H9 (cell line): ENCODE measurements around the gene HEATR9. TPM values are rescaled to one million over a fixed set of nuclear protein-coding genes. Genes with fewer than 3 reads are reported as not detected.

Experiments
- DNase-seq: peaks from one replicate; pipeline ENCODE4 v3.0.0-alpha.2; 2017
- H2AFZ ChIP-seq: one replicate; pipeline ENCODE4 v1.6.1; 2013; ENCODE audit warnings: mild to moderate bottlenecking, low read length, control low read depth, moderate library complexity
- H2AK5ac ChIP-seq: 2 replicates; pipeline ENCODE4 v1.6.1; 2013; ENCODE audit warnings: low read length, control low read depth, mixed read lengths; ENCODE audit not compliant: insufficient read length
- H2BK120ac ChIP-seq: one replicate; pipeline ENCODE4 v1.6.1; 2013; ENCODE audit warnings: low read depth, mild to moderate bottlenecking, low read length, control low read depth, inconsistent platforms; ENCODE audit not compliant: poor library complexity, severe bottlenecking
- H2BK12ac ChIP-seq: 2 replicates; pipeline ENCODE4 v1.6.1; 2013; ENCODE audit warnings: low read length, control low read depth, mixed read lengths, low read depth; ENCODE audit not compliant: insufficient read length
- H2BK15ac ChIP-seq: 2 replicates; pipeline ENCODE4 v1.6.1; 2013; ENCODE audit warnings: low read depth, low read length, control low read depth
- H2BK20ac ChIP-seq: one replicate; pipeline ENCODE4 v1.6.1; 2013; ENCODE audit warnings: low read depth, mild to moderate bottlenecking, low read length, control low read depth, inconsistent platforms; ENCODE audit not compliant: poor library complexity, severe bottlenecking
- H2BK5ac ChIP-seq: 2 replicates; pipeline ENCODE4 v1.6.1; 2013; ENCODE audit warnings: low read length, control low read depth, mixed read lengths; ENCODE audit not compliant: insufficient read length
- H3K14ac ChIP-seq: 2 replicates; pipeline ENCODE4 v1.6.1; 2013; ENCODE audit warnings: low read length, control low read depth; ENCODE audit not compliant: insufficient read depth
- H3K18ac ChIP-seq: 2 replicates; pipeline ENCODE4 v1.6.1; 2013; ENCODE audit warnings: low read depth, mild to moderate bottlenecking, mixed read lengths, low read length, control low read depth; ENCODE audit not compliant: insufficient read length
- H3K23ac ChIP-seq: 2 replicates; pipeline ENCODE4 v1.6.1; 2013; ENCODE audit warnings: low read length, control low read depth, mixed read lengths, low read depth; ENCODE audit not compliant: insufficient read length
- H3K23me2 ChIP-seq: 2 replicates; pipeline ENCODE4 v1.6.1; 2013; ENCODE audit warnings: low read depth, mild to moderate bottlenecking, mixed read lengths, low read length, control low read depth; ENCODE audit not compliant: insufficient read length, poor library complexity, severe bottlenecking
- H3K27ac ChIP-seq: 2 replicates; pipeline ENCODE4 v1.5.1; 2013; ENCODE audit warnings: low read length, control low read depth, mixed read lengths, low read depth; ENCODE audit not compliant: insufficient read length
- H3K27me3 ChIP-seq: 2 replicates; pipeline ENCODE4 v1.6.1; 2013; ENCODE audit warnings: low read length, control low read depth, inconsistent platforms; ENCODE audit not compliant: insufficient read depth
- H3K4ac ChIP-seq: 2 replicates; pipeline ENCODE4 v1.6.1; 2013; ENCODE audit warnings: low read depth, mild to moderate bottlenecking, control low read depth, inconsistent platforms, low read length, moderate library complexity
- H3K4me1 ChIP-seq: 2 replicates; pipeline ENCODE4 v1.6.1; 2013; ENCODE audit warnings: low read length, control low read depth, inconsistent platforms; ENCODE audit not compliant: insufficient read depth
- H3K4me2 ChIP-seq: 2 replicates; pipeline ENCODE4 v1.6.1; 2013; ENCODE audit warnings: low read length, control low read depth, mixed read lengths; ENCODE audit not compliant: insufficient read length, insufficient read depth
- H3K56ac ChIP-seq: 2 replicates; pipeline ENCODE4 v1.6.1; 2013; ENCODE audit warnings: low read depth, mild to moderate bottlenecking, mixed read lengths, low read length, control low read depth; ENCODE audit not compliant: insufficient read length
- H3K79me1 ChIP-seq: 2 replicates; pipeline ENCODE4 v1.6.1; 2013; ENCODE audit warnings: low read depth, mild to moderate bottlenecking, moderate library complexity, low read length, control low read depth, inconsistent platforms; ENCODE audit not compliant: insufficient read depth, poor library complexity, severe bottlenecking
- H3K79me2 ChIP-seq: 2 replicates; pipeline ENCODE4 v1.6.1; 2013; ENCODE audit warnings: low read length, control low read depth, inconsistent platforms; ENCODE audit not compliant: insufficient read depth
- H3K9ac ChIP-seq: 2 replicates; pipeline ENCODE4 v1.6.1; 2013; ENCODE audit warnings: low read length, control low read depth, mixed read lengths; ENCODE audit not compliant: insufficient read length; ENCODE audit errors: extremely low read depth
- H3K9me3 ChIP-seq: one replicate; pipeline ENCODE4 v1.6.1; 2013; ENCODE audit warnings: low read depth, low read length, inconsistent platforms; ENCODE audit not compliant: control insufficient read depth
- H3T11ph ChIP-seq: one replicate; pipeline ENCODE4 v1.6.1; 2013; ENCODE audit warnings: mild to moderate bottlenecking, low read length, control low read depth, inconsistent platforms
- H4K20me1 ChIP-seq: one replicate; pipeline ENCODE4 v1.6.1; 2013; ENCODE audit not compliant: control insufficient read depth, insufficient read length, insufficient read depth
- H4K5ac ChIP-seq: 2 replicates; pipeline ENCODE4 v1.6.1; 2013; ENCODE audit warnings: low read depth, mild to moderate bottlenecking, mixed read lengths, low read length, control low read depth; ENCODE audit not compliant: insufficient read length
- H4K8ac ChIP-seq: replicated peaks from 2 replicates; pipeline ENCODE4 v1.6.1; 2013; ENCODE audit warnings: low read length, control low read depth, mixed read lengths, low read depth; ENCODE audit not compliant: insufficient read length
- H4K91ac ChIP-seq: 2 replicates; pipeline ENCODE4 v1.6.1; 2013; ENCODE audit warnings: low read depth, mild to moderate bottlenecking, moderate library complexity, mixed read lengths, low read length, control low read depth; ENCODE audit not compliant: insufficient read length
- H3K27ac Mint-ChIP-seq, 3 experiments: 2 replicates in 2 of 3; 3 replicates in 1 of 3; pipeline ENCODE4 v1.8.0; 2020 to 2021; ENCODE audit warnings: mixed read lengths in 3 of 3, mild to moderate bottlenecking in 1 of 3, moderate library complexity in 1 of 3
- H3K27me3 Mint-ChIP-seq: 2 replicates; pipeline ENCODE4 v1.8.0; 2021; ENCODE audit warnings: low read depth, mild to moderate bottlenecking, moderate library complexity, mixed read lengths
- H3K36me3 Mint-ChIP-seq, 3 experiments: 2 replicates in 2 of 3; 3 replicates in 1 of 3; pipeline ENCODE4 v1.8.0; 2020 to 2021; ENCODE audit warnings: low read depth in 3 of 3, mixed read lengths in 3 of 3; ENCODE audit not compliant: insufficient read depth in 1 of 3
- H3K4me1 Mint-ChIP-seq, 2 experiments: 2 replicates each; pipeline ENCODE4 v1.8.0; 2020; ENCODE audit warnings: mixed read lengths in 2 of 2
- H3K4me3 Mint-ChIP-seq, 2 experiments: 2 replicates in 1 of 2; 3 replicates in 1 of 2; pipeline ENCODE4 v1.8.0; 2020 to 2021; ENCODE audit warnings: mild to moderate bottlenecking in 2 of 2, mixed read lengths in 2 of 2, moderate library complexity in 1 of 2
- H3K9me3 Mint-ChIP-seq, 2 experiments: 2 replicates in 1 of 2; 3 replicates in 1 of 2; pipeline ENCODE4 v1.8.0; 2020; ENCODE audit warnings: mild to moderate bottlenecking in 2 of 2, mixed read lengths in 2 of 2, moderate library complexity in 1 of 2
- CTCF ChIP-seq: fragments of 200-600 bp; sonication (generic); conservative IDR thresholded peaks from 3 replicates; pipeline ENCODE4 v1.8.0; 2021; ENCODE audit warnings: antibody characterized with exemption, mild to moderate bottlenecking
- WGBS: extraction: QIAGEN DNeasy Blood & Tissue Kit; methylation state at CpG from one replicate; pipeline ENCODE4 v1.1.7; 2013; ENCODE audit warnings: missing lambda C conversion rate, low lambda C conversion rate, mixed read lengths; ENCODE audit not compliant: insufficient read length; ENCODE audit errors: extremely low coverage; 5-methylcytosine and 5-hydroxymethylcytosine counted together
- total RNA-seq: library from RNA; stranded (reverse); gene quantifications from 2 replicates; pipeline ENCODE4 v1.2.1, GENCODE V29; 2021

The HEATR9 gene
- total RNA-seq, 1 experiment from 2014 or later = not detected

DNA sequence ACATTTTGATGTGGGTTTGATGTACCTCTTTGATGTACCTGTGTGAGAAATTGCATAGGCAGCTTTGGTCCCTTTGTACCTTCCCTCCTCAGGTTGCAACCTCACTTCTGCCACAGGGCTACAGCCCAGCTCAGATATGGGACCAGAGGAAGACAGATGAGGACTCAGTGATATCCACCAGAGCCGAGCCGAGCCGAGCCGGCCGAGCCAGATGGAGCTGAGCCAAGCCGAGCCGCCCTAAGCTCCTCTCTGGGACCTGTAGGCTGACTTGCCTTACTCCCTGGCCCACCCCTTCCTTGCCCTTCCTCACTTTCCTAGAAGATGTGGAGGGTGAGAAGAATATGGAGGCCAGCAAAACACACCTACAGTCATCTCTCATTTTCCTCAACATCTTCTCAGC is 3.8 kb downstream of the HEATR9 start:
- no peak overlapping the region for H4K91ac ChIP-seq
- no peak overlapping the region for H3T11ph ChIP-seq
- H3K27me3 ChIP-seq = no peaks in the 10 kb centered on the region
- H2BK15ac ChIP-seq = no peak overlapping the region
- H3K9ac ChIP-seq = no peak overlapping the region
- H3K18ac ChIP-seq = no peak overlapping the region
- H2BK120ac ChIP-seq = no peak overlapping the region
- no CpG with 5 or more reads among the region's 7 CpGs for WGBS
- Mint-ChIP-seq H3K9me3 (no peaks in the 10 kb centered on the region), H3K27ac (no peak overlapping the region), H3K36me3 (no peaks in the 10 kb centered on the region; a peak in 1 of 7 replicates), H3K4me3 (no peak overlapping the region), H3K27me3 (no peaks in the 10 kb centered on the region), H3K4me1 (peaks cover 3% of the 10 kb centered on the region in 2 experiments; a peak in 2 of 4 replicates)
- H2BK20ac ChIP-seq = no peak overlapping the region
- H3K4ac ChIP-seq = no peak overlapping the region
- H3K23me2 ChIP-seq = no peaks in the 10 kb centered on the region
- DNase-seq = no peak
- H3K56ac ChIP-seq = no peak overlapping the region
- no peaks in the 10 kb centered on the region for H4K20me1 ChIP-seq
- H3K9me3 ChIP-seq = no peaks in the 10 kb centered on the region
- TF ChIP-seq CTCF = no peak
- H4K8ac ChIP-seq = no peak overlapping the region
- no peak overlapping the region for H3K4me2 ChIP-seq
- no peaks in the 10 kb centered on the region for H3K4me1 ChIP-seq
- H3K27ac ChIP-seq = no peak overlapping the region
- no peak overlapping the region for H2AK5ac ChIP-seq
- H2AFZ ChIP-seq = no peak overlapping the region
- no peak overlapping the region for H2BK5ac ChIP-seq
- H3K23ac ChIP-seq = no peak overlapping the region
- H3K79me1 ChIP-seq = no peaks in the 10 kb centered on the region
- no peaks in the 10 kb centered on the region for H3K79me2 ChIP-seq
- H2BK12ac ChIP-seq = no peak overlapping the region
- no peak overlapping the region for H4K5ac ChIP-seq
- no peak overlapping the region; the same call in 1 of the 2 replicates for H3K14ac ChIP-seq
